HepG2 (cell line): ENCODE data around the gene FUT4. TPM values are rescaled to one million over a fixed set of nuclear protein-coding genes. Genes with fewer than 3 reads are reported as not detected.

Experiments used
- ATAC-seq: fragments of 200-7000 bp; cut with Tn5 transposase; 3 replicates; pipeline ENCODE4 v1.9.1; 2020; ENCODE audit warnings: mild to moderate bottlenecking, moderate library complexity
- BruUV-seq: library from RNA; stranded (reverse); fragments of 400-500 nt; replicated peaks from 2 replicates; lab custom pipeline; 2021; lab: Mats Ljungman, UMichigan
- CTCF ChIA-PET: fragments of 300-600 bp; formaldehyde crosslinking; extraction: SDS; loops from one replicate; lab custom pipeline; 2021; ENCODE audit warnings: low total read pairs, inconsistent platforms, low intra/inter-chr PET ratio; lab: Yijun Ruan, JAX
- POLR2A ChIA-PET: fragments of 350-600 bp; sonication (Branson Sonifier 250); formaldehyde crosslinking; loops from one replicate; lab custom pipeline; 2020; ENCODE audit warnings: antibody characterized with exemption, inconsistent platforms; lab: Yijun Ruan, JAX
- DNase-seq: peaks from one replicate; pipeline ENCODE4 v3.0.0-alpha.2; 2015; ENCODE audit warnings: low spot score
- FAIRE-seq: peaks from 3 replicates; lab custom pipeline; 2011; peaks lifted over from hg19 to GRCh38; lab: Jason Lieb, UNC
- H2AFZ ChIP-seq: one replicate; pipeline ENCODE4 v1.6.1; 2011; ENCODE audit warnings: low read length, inconsistent platforms
- H3K27ac ChIP-seq: fragments of 300-600 bp; 3 replicates; pipeline ENCODE4 v1.8.0; 2011; ENCODE audit warnings: mixed run types, mild to moderate bottlenecking, mixed read lengths, low read length, inconsistent platforms; ENCODE audit not compliant: insufficient read depth; ENCODE audit errors: extremely low read length
- H3K27me3 ChIP-seq, 2 experiments: fragments of 200-600 bp in 1 of 2; 2 replicates in 1 of 2; 3 replicates in 1 of 2; pipeline versions ENCODE4 v1.6.0 to v1.8.0; 2011; ENCODE audit warnings: low read length in 2 of 2, mild to moderate bottlenecking in 2 of 2, moderate library complexity in 2 of 2, inconsistent platforms in 1 of 2; ENCODE audit not compliant: insufficient read depth in 2 of 2, control insufficient read depth in 1 of 2
- H3K36me3 ChIP-seq, 2 experiments: fragments of 200-600 bp in 1 of 2; replicated peaks in 1 of 2; 2 replicates in 1 of 2; 3 replicates in 1 of 2; pipeline versions ENCODE4 v1.5.1 to v1.8.0; 2011; ENCODE audit warnings: low read length in 2 of 2, inconsistent platforms in 1 of 2; ENCODE audit not compliant: insufficient read depth in 2 of 2, control insufficient read depth in 1 of 2
- H3K4me1 ChIP-seq: 2 replicates; pipeline ENCODE4 v1.5.1; 2012; ENCODE audit warnings: low read length, inconsistent platforms; ENCODE audit not compliant: insufficient read depth
- H3K4me2 ChIP-seq: 2 replicates; pipeline ENCODE4 v1.6.0; 2011; ENCODE audit warnings: low read depth, low read length, inconsistent platforms
- H3K4me3 ChIP-seq, 3 experiments: fragments of 200-600 bp in 1 of 3; sonication (generic), shearing (Covaris generic) in 1 of 3; replicated peaks in 1 of 3; 2 replicates each; pipeline ENCODE4 v1.5.1; 2011 to 2016; ENCODE audit warnings: low read length in 3 of 3, inconsistent platforms in 2 of 3, low read depth in 2 of 3, mild to moderate bottlenecking in 2 of 3, control low read depth in 1 of 3, mixed read lengths in 1 of 3; ENCODE audit not compliant: insufficient read depth in 1 of 3
- H3K79me2 ChIP-seq: one replicate; pipeline ENCODE4 v1.6.1; 2011; ENCODE audit warnings: low read length, inconsistent platforms; ENCODE audit not compliant: insufficient read depth
- H3K9ac ChIP-seq: 2 replicates; pipeline ENCODE4 v1.6.0; 2011; ENCODE audit warnings: mild to moderate bottlenecking, low read depth, low read length, inconsistent platforms; ENCODE audit not compliant: insufficient read depth
- H3K9me3 ChIP-seq: 2 replicates; pipeline ENCODE4 v1.5.1; 2012; ENCODE audit warnings: mild to moderate bottlenecking, low read length
- H4K20me1 ChIP-seq: 2 replicates; pipeline ENCODE4 v1.6.0; 2011; ENCODE audit warnings: inconsistent platforms, mild to moderate bottlenecking, low read length, moderate library complexity; ENCODE audit not compliant: insufficient read depth
- CREBL2 ChIP-seq: sonication (generic); formaldehyde crosslinking; IDR thresholded peaks from 2 replicates; pipeline ENCODE4 v1.8.1; 2023; ENCODE audit warnings: missing genetic modification reagents, mild to moderate bottlenecking, borderline replicate concordance
- EED ChIP-seq: sonication (generic); formaldehyde crosslinking; IDR thresholded peaks from 2 replicates; pipeline ENCODE4 v1.5.0; 2020; ENCODE audit warnings: mild to moderate bottlenecking, missing genetic modification reagents
- EHMT2 ChIP-seq: fragments of 200-600 bp; sonication (generic); IDR thresholded peaks from 2 replicates; pipeline ENCODE4 v1.7.0; 2017; ENCODE audit warnings: antibody characterized with exemption, low read depth, low read length, borderline replicate concordance
- FOXC1 ChIP-seq: sonication (generic); formaldehyde crosslinking; IDR thresholded peaks from 2 replicates; pipeline ENCODE4 v1.8.0; 2022; ENCODE audit warnings: mild to moderate bottlenecking, missing genetic modification reagents, borderline replicate concordance
- HIC2 ChIP-seq: sonication (generic); formaldehyde crosslinking; IDR thresholded peaks from 2 replicates; pipeline ENCODE4 v1.9.0; 2022; ENCODE audit warnings: low read depth, missing genetic modification reagents
- HNRNPK ChIP-seq: fragments of 200-400 bp; formaldehyde crosslinking; IDR thresholded peaks from 2 replicates; pipeline ENCODE4 v1.6.1; 2018; ENCODE audit warnings: low read length, low read depth, moderate library complexity, mild to moderate bottlenecking; ENCODE audit not compliant: poor library complexity, severe bottlenecking
- HOXA9 ChIP-seq: sonication (generic); formaldehyde crosslinking; IDR thresholded peaks from 2 replicates; pipeline ENCODE4 v1.8.1; 2022; ENCODE audit warnings: missing genetic modification reagents, mild to moderate bottlenecking, moderate library complexity, borderline replicate concordance
- NR3C1 ChIP-seq: sonication (generic); formaldehyde crosslinking; IDR thresholded peaks from 2 replicates; pipeline ENCODE4 v1.4.0; 2020; ENCODE audit warnings: missing genetic modification reagents
- SRF ChIP-seq: IDR thresholded peaks from 2 replicates; pipeline ENCODE4 v1.6.1; 2011; ENCODE audit warnings: mild to moderate bottlenecking, low read depth, low read length, moderate library complexity
- TBL1XR1 ChIP-seq: fragments of 150-350 bp; IDR thresholded peaks from 2 replicates; pipeline ENCODE4 v1.6.1; 2014; ENCODE audit warnings: borderline replicate concordance, low read length; ENCODE audit not compliant: partially characterized antibody
- TFDP2 ChIP-seq: sonication (generic); formaldehyde crosslinking; IDR thresholded peaks from 2 replicates; pipeline ENCODE4 v1.4.0; 2020; ENCODE audit warnings: missing genetic modification reagents
- ZBTB25 ChIP-seq: IDR thresholded peaks from 2 replicates; pipeline ENCODE4 v1.6.1; 2018; ENCODE audit warnings: missing genetic modification reagents
- ZFYVE20 ChIP-seq: sonication (generic); formaldehyde crosslinking; IDR thresholded peaks from 2 replicates; pipeline ENCODE4 v1.8.0; 2023; ENCODE audit warnings: low read depth, mild to moderate bottlenecking, moderate library complexity, missing genetic modification reagents, borderline replicate concordance
- ZNF501 ChIP-seq: sonication (generic); formaldehyde crosslinking; IDR thresholded peaks from 2 replicates; pipeline ENCODE4 v1.5.1; 2020; ENCODE audit warnings: mild to moderate bottlenecking, moderate library complexity, missing genetic modification reagents
- ZNF503 ChIP-seq: sonication (generic); formaldehyde crosslinking; IDR thresholded peaks from 2 replicates; pipeline ENCODE4 v1.4.0; 2020; ENCODE audit warnings: missing genetic modification reagents
- ZNF589 ChIP-seq: sonication (generic); formaldehyde crosslinking; conservative IDR thresholded peaks from 2 replicates; pipeline ENCODE4 v1.8.0; 2022; ENCODE audit warnings: mild to moderate bottlenecking, moderate library complexity, missing genetic modification reagents
- ZNF766 ChIP-seq: sonication (generic); formaldehyde crosslinking; IDR thresholded peaks from 2 replicates; pipeline ENCODE4 v1.5.0; 2020; ENCODE audit warnings: missing genetic modification reagents, borderline replicate concordance
- ZNF777 ChIP-seq: sonication (generic); formaldehyde crosslinking; IDR thresholded peaks from 2 replicates; pipeline ENCODE4 v1.4.0; 2020; ENCODE audit warnings: missing genetic modification reagents
- ZNF816 ChIP-seq: sonication (generic); formaldehyde crosslinking; IDR thresholded peaks from 2 replicates; pipeline ENCODE4 v1.8.0; 2022; ENCODE audit warnings: missing genetic modification reagents, mild to moderate bottlenecking, borderline replicate concordance
- WGBS: methylation state at CpG from one replicate; pipeline ENCODE4 v1.1.6; 2017; ENCODE audit warnings: low lambda C conversion rate; 5-methylcytosine and 5-hydroxymethylcytosine counted together
- in situ Hi-C: cut with HindIII; loops from 2 replicates; pipeline ENCODE4 v1.10.0; 2017; ENCODE audit warnings: low pct_unique_long_range_greater_than_20kb; ENCODE audit not compliant: extremely low pct_ligation_motif_present
- intact Hi-C: fragments of 100-400 bp; cut with micrococcal nuclease; formaldehyde crosslinking; loops from one replicate; pipeline ENCODE4 v1.10.0; 2022; ENCODE audit not compliant: unreplicated experiment
- polyA plus RNA-seq, 8 experiments: library from polyadenylated mRNA; depleted of rRNA in 3 of 8; stranded (reverse) in 7 of 8; unstranded in 1 of 8; fragments of >200 nt; fragmentation: Illumina TruSeq in 4 of 8; extraction: Trizol in 4 of 8; gene quantifications; 2 replicates each; pipeline versions ENCODE4 v1.2.1 to v1.2.3, GENCODE V29; 2011 to 2016; ENCODE audit warnings: low read depth in 4 of 8, missing spikeins in 1 of 8, mixed read lengths in 1 of 8; ENCODE audit not compliant: insufficient read depth in 1 of 8
- total RNA-seq, 5 experiments: library from RNA; depleted of rRNA; stranded (reverse); fragments of >200 nt; fragmentation: Illumina TruSeq; extraction: Trizol; gene quantifications; 2 replicates each; pipeline ENCODE4 v1.2.3, GENCODE V29; 2016; ENCODE audit warnings: low read depth in 1 of 5

FUT4 gene
- total and polyA plus RNA-seq, 2 of the 13 experiments (the other 11 are each of a cell fraction or from before 2014, with no cell fraction given): 0.28 to 0.60 TPM

- Histone ChIP-seq H3K9me3 (no peaks in the 10 kb centered on the region), H3K4me1 (no peaks in the 10 kb centered on the region), H3K4me2 (no peak overlapping the region), H3K4me3 (no peak overlapping the region), H4K20me1 (no peaks in the 10 kb centered on the region), H3K27ac (no peak overlapping the region), H3K79me2 (no peaks in the 10 kb centered on the region), H3K9ac (no peak overlapping the region), H3K27me3 (peaks cover 0 to 7% of the 10 kb centered on the region in 2 experiments; a peak in 2 of 5 replicates), H3K36me3 (no peaks in the 10 kb centered on the region)
- WGBS: under 1% methylated on average over 5 of the region's 5 CpGs
- in situ Hi-C loops: no loop called here
- intact Hi-C loops: no loop called here
- ChIA-PET POLR2A (no interaction called here), CTCF (no interaction called here)
- no peak for FAIRE-seq
- BruUV-seq: no TSS peak
- DNase-seq: no peak
- TF ChIP-seq HOXA9 (CRISPR knock-in tag) (no peak), FOXC1 (CRISPR knock-in tag) (no peak), TFDP2 (CRISPR knock-in tag) (no peak), ZNF766 (no peak), NR3C1 (no peak), ZNF816 (CRISPR knock-in tag) (no peak), ZBTB25 (no peak), SRF (no peak), EED (CRISPR knock-in tag) (no peak), ZNF777 (CRISPR knock-in tag) (no peak), HNRNPK (no peak), ZFYVE20 (CRISPR knock-in tag) (no peak), ZNF503 (CRISPR knock-in tag) (no peak), EHMT2 (no peak), ZNF589 (CRISPR knock-in tag) (no peak), TBL1XR1 (no peak), CREBL2 (no peak), ZNF501 (CRISPR knock-in tag) (no peak), HIC2 (CRISPR knock-in tag) (no peak)
- TF ChIP-seq, all 625 proteins: peak for 0
- no peak for ATAC-seq
- no peak overlapping the region for H2AFZ ChIP-seq
These were observed 42.8 kb downstream of the FUT4 start for GRCh38 chr11:94586546-94586945.
